HT-29 (cell line): ENCODE data around the gene TFF3. TPM values are rescaled to one million over a fixed set of nuclear protein-coding genes. Genes with fewer than 3 reads are reported as not detected.
A peak's percentile ranks its signal among the peaks of the same experiment; 100 is the strongest.

Experiments used
- DNase-seq: peaks from one replicate; pipeline ENCODE4 v3.0.0-alpha.2; 2015; ENCODE audit warnings: low spot score
- total RNA-seq: library from RNA; depleted of rRNA; stranded (reverse); fragments of >200 nt; shearing (Covaris generic); gene quantifications from 2 replicates; pipeline ENCODE4 v1.2.3, GENCODE V29; 2014

TFF3 gene
- total RNA-seq, 1 experiment from 2014 or later = 71.8 TPM

GRCh38 chr21:42346866-42347600 lies 31.8 kb upstream of the TFF3 start:
- no peak for DNase-seq

DNA sequence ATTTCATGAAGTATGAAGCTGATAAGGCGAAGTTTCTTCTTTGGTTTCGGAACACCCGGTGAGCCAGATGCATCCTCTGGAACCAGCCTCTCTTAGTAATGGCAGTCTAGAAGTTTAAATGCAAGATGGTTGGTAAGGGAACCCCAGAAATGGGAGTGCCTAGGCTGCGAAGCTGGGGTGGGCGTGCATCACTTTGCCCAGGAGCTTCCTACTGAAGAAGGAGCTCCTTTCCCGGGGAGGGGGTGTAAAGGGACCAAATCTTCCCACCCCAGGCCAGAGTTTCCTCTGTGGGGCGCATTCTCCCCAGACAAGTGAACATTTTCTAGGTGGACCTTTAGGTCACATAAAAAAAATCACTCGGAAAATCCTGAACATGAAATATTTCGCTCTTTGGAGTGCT lies 31.2 kb upstream of the TFF3 start:
- DNase-seq = no peak

- no peak for DNase-seq
Observed at GRCh38 chr21:42344631-42345030, 29.4 kb upstream of the TFF3 start.

- no peak for DNase-seq
Observed at GRCh38 chr21:42343963-42344510, 28.8 kb upstream of the TFF3 start.

DNA sequence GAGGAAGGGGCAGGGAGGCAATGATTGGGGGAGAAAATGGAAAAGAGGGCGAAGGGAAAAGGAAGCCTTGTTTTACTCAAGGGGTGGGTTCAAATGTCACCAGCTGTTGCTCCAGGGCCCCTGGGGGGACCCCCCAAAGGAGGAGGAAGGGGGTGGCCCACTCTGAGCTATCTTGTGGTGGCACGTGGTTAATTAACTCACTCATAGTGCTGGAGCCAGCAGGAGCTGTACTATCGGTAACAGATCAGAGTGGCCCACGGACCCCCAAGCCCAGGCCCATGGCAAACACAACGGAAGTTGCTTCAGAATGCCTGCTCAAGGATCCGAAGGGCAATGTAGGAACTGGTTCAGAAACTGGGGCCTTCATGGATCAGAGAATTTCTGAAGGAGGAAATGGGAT lies 28.3 kb upstream of the TFF3 start:
- DNase-seq = no peak

GRCh38 chr21:42343101-42343500 lies 27.9 kb upstream of the TFF3 start:
- DNase-seq = no peak

DNA sequence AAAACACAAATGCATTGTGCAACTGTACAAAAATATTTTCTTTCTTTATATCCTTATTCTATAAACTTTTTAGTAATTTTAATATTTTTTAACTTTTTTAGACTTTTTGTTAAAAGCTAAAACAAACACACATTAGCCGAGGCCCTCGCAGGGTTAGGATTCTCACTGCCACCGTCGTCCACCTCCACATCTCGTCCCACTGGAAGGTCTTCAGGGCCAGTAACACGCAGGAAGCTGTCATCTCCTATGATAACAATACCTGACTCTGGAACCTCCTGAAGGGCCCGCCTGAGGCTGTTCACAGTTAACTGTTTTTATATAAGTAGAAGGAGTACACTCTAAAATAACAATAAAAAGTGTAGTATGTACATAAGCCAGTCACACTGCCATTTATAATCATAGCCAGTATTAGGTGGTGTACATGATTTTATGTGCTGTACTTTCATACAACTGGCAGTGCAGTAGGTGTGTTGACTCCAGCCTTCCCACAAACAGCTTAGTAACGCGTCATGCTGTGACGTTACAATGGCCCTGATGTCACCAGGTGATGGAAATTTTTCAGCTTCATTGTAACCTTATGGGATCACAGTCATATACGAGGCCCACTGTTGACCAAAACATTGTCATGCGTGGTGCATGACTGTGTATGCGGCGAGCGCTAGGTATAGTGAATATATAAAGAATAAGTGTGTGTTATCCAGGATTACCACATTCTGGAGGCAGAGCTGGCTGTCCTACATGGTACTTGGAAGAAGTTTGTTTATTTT lies 26.8 kb upstream of the TFF3 start:
- DNase-seq = no peak

GRCh38 chr21:42340187-42341050 lies 25.2 kb upstream of the TFF3 start:
- no peak for DNase-seq

DNA sequence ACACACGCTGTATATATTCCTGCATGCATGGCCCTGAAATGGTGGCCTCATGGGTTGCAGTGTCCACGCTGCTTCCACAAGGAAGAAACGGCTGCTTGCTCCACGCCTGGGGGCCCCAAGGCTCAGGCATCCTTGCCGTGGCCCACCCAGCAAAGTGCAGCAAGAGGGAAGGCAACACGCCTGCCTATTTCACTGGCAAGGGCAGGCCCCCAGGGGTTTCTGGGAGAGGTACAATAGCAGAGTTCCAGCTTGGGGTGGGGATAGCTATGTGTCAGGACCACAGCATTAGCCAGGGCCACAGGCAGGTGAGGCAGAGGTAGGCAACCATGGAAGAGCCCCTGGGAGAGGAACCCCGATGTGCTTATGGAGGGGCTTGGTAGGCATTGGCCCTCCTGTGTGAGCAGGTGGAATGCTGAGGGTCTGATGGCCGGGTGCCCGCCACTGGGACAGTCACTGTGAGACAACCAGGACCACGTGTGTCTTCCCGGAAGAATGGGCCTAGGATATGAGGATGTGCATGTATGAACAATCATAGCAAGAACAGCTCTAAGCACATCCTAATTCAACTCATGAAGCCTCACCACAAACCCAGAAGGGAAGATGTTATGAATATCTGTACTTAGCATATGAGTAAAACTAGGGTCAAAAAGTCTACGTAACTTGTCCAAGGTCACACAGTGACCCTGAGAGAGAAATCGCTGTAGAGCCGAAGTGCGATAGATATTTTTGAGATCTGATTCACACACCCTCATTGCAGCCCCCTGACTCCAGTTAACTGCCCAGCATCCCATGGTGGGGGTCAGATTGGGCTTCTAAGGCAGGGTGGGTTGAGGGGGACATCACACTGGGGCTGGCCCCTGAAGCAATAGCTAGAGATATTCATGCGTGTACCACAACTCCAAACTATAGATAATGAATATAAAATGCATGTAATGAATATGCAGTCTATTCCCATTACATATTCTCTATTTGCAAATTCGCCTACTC lies 23.8 kb upstream of the TFF3 start:
- DNase-seq = no peak

DNA sequence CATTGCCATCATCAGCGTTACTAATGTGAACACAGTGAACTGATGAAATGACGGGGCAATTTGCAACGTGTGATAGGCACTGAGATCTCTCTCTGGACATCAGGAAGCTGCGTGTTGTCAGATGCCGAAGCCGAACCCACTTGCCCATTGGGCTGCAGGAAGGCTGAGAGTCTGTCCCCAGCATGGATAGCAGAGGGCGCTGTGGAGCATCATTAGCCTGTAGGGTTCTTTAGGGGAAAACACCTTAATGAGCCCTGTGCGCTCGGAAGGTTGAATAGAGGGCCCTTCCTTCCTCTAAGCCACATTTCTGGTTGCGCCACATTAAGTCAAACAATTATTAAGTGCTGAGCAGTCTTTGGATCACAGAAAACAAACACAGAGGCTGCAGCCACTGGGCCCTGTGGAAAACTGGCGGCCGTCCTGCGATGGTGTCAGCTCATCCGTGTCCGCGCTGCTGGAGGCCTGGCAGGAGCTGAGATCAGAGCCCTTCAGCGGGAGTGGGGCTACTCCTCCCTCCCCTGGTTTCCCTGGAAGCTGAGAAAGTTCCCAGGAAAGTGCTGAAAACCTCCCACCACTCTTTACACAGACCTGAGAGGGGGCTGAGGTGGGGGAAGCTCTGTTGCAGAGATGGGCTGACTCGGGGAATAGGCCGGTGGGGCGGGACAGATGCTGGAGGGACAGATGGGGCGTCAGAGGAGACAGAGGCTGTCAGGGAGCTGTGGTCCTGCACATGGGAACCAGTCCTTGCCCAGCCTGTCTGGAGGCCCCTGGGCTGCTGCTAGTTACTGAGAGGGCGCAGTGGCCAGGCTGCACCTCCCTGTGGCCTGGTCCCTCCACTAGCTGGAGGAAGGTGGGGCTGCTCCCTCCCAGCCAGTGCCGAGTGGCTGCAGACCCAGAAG lies 22.9 kb upstream of the TFF3 start:
- peak; percentile 75 for DNase-seq

DNA sequence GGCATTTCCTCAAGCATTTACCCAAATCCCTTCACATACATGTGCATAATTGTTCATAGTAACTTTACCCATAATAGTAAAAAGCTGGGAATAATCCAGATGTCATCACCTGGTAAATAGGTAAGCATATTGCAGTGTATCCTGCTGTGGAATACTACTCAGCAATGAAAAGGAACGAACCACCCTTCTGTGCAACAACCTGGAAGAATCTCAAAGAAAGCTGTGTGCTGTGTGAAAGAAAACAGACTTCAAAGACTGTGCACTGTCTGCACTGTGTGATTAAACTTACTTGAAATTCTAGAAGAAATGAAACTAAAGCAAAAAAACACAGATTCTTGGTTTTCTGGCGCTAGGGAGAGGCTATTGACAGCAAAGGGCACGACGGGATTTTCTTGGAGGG lies 22.1 kb upstream of the TFF3 start:
- no peak for DNase-seq

DNA sequence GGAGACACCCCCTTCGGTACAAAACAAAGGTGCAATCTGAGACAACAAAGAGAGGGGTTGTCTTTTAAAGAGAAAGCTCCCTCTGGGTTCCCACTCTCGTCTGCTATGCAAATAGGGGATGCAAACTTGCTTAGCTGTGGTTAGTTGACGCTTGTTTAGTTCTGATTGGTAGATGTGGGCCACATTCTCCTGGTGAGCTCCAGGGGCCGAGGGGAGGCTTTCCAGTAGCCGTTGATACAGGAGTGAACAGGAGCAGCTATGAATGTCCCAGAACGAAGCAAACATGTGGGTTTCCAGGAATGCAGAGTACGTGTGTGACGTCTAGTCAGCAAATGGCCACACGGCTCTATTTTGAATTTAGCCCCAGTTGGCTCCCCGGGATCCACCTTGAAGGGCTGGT lies 20.8 kb upstream of the TFF3 start:
- no peak for DNase-seq

DNA sequence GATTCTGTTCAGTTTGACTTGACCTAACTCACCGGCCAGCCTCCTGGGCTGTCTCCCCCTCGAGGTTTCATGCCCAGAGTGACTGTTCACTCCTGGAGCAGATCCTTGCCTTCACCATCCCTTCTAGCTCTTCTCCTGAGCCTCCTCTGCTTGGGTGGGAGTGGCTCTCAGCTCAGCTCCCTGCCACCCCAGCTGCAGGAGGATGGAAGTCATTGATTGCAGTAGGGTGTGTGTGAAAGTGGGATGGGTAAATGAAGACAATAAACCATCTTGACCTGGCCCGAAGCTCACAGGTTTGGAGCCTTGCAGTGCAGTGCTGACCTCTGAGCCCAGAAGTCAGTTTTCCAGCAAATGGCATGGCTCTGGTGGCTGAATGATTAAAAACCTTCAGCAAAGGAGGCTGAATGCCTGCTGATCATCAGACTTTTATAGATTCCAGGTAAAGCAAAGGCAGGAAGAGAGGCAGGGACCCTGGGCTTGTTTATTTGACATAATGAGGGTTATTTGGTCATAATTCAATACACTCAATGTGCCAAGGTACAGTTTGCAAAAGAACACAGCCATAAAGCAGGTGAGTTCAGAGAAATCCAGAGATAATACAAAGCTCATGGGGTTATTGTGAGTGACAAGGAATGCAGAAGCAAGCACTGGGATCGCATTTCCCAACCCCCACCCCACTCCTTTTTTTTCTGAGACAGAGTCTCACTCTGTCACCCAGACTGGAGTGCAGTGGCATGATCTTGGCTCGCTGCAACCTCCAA lies 17.5 kb upstream of the TFF3 start:
- no peak for DNase-seq

- no peak for DNase-seq
Observed at GRCh38 chr21:42331660-42332059, 16.5 kb upstream of the TFF3 start.

DNA sequence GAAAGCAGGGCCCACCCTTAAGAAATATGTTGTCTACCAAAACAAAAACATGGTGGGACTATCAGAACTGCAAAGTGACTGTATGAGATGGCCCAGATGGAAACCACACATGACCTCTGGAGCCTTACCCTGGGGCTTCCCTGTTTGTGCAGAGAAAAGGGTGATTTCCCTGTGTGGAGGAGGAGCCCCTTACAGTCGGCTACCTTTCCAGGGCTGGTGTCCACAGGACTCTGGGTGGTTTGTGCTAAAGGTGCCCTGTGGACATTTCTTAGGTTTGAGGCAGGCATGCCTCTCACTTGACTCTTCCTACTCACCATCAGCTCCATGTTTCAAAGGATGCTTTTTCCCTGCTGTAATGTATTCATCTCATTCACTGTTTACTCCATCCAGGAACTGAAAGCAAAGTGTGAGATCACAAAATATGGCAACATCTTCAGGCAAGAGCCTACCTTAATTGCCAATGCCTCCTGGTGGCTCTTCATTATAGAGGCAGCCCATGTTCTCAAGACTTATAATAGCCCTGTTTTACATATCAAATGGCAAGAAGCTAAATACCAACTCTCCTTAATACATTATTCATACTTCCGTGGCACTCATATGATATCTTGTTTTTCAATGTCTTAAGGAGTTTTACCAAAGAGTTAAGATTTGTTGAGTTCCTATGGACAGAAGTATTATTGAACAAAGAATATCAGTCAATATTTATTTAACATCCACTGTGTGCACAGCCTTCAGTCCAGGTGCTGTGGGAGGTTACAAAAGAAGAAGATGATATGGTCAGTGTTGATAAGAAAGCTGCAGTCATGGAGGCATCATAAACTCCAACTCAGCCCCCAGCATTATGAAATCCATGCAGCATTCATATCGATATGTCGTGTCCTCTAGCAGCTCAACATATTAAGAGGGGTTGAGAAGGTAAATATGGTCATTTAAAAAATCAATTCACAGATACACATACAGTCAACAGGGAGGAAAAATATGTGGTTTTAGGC lies 15.5 kb upstream of the TFF3 start:
- DNase-seq = no peak

GRCh38 chr21:42324896-42325295 lies 9.7 kb upstream of the TFF3 start:
- DNase-seq = no peak

DNA sequence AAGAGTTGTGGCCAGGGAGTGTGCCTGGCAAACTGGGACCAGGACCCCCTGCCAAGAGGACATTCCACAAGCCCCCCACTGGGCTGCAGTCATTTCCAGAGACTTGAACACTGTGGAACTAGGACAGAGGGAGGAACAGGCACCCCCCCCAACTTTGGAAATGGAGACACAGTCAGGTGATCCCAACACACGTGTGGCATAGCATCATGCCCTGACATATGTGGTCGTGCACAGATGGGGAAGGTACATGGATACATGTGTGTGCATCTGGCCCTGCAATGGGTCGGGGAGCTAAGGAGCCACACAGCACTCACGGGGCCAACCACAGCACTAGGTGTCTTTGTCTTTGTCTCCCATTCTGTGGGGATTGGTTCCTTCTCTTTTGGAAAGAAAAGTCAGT lies 6.6 kb upstream of the TFF3 start:
- DNase-seq = no peak

DNA sequence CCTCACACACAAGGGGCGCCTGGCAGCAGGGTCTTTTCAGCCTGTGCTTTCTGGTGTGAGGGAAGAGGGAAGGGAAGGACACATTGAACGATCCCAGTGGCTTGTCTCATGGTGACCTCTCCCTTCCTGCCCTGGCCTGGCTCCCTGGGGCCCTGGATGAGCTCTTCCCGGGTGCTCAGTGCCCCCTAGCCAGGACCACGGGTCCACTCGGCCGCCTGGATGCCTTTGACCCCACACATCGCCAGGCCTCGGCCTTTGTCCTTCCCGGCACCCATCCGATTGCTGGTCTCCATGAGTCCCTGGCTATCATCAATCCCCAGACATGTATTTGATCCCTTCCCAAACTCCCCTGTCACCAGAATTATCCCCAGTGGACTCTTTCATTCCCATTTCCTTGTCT lies 6.0 kb upstream of the TFF3 start:
- no peak for DNase-seq
